Suprapubic skin (tissue), 3 donors: ENCODE results near the gene OSM.

ENCODE experiments used
- CTCF ChIP-seq, 2 donors: fragments of 200-600 bp in 1 of 2; fragments of 450-650 bp in 1 of 2; sonication (generic) in 1 of 2; IDR thresholded peaks; one replicate each; pipeline ENCODE4 v1.5.1; 2016 to 2019; ENCODE audit warnings: antibody characterized with exemption in 2 of 2, mild to moderate bottlenecking in 1 of 2, moderate library complexity in 1 of 2
- POLR2A ChIP-seq, 2 donors: fragments of 450-650 bp; IDR thresholded peaks; one replicate each; pipeline ENCODE4 v1.6.1; 2017; ENCODE audit warnings: antibody characterized with exemption in 2 of 2, mild to moderate bottlenecking in 2 of 2, moderate library complexity in 2 of 2

GRCh38 chr22:30244066-30244465 lies 22.6 kb downstream of the OSM start:
- TF ChIP-seq POLR2A (IDR thresholded peaks at IDR 0.05) (no peak), CTCF (IDR thresholded peaks at IDR 0.05) (no peak)
